ENCODE data around the gene CLPTM1L.

The CLPTM1L gene

GRCh38 chr5:1344975-1345838 lies at the start of gene CLPTM1L:
Gene CLPTM1L (minus strand): TSS chr5:1345099. CDS start chr5:1344841, 258 bp downstream.
- peak within 1 kb of the TSS; percentile 84 for H3K27ac ChIP-seq
- no peak for TF ChIP-seq CTCF (conservative IDR thresholded peaks at IDR 0.05)
- peak; percentile 91 for TF ChIP-seq ZFX (IDR thresholded peaks at IDR 0.05)

GRCh38 chr5:1393571-1394501 lies 48.9 kb upstream of the CLPTM1L start:
- no peak for TF ChIP-seq ZFX (IDR thresholded peaks at IDR 0.05)
- no peak for TF ChIP-seq CTCF (conservative IDR thresholded peaks at IDR 0.05)

GRCh38 chr5:1392801-1393565 lies 48.1 kb upstream of the CLPTM1L start:
- H3K27ac ChIP-seq = no peak overlapping the region
- TF ChIP-seq CTCF (conservative IDR thresholded peaks at IDR 0.05) (no peak), ZFX (IDR thresholded peaks at IDR 0.05) (no peak)

More at GRCh38 chr5:1393571-1394501, 48.9 kb upstream of the CLPTM1L start:
- no peak overlapping the region for H3K27ac ChIP-seq

GRCh38 chr5:1392261-1392660 lies 47.4 kb upstream of the CLPTM1L start:
- H3K27ac ChIP-seq = no peak overlapping the region
- TF ChIP-seq ZFX (IDR thresholded peaks at IDR 0.05) = no peak
- TF ChIP-seq CTCF (conservative IDR thresholded peaks at IDR 0.05) = no peak

GRCh38 chr5:1391691-1392090 lies 46.8 kb upstream of the CLPTM1L start:
- TF ChIP-seq ZFX (IDR thresholded peaks at IDR 0.05) = no peak
- no peak for TF ChIP-seq CTCF (conservative IDR thresholded peaks at IDR 0.05)
- H3K27ac ChIP-seq = no peak overlapping the region

GRCh38 chr5:1390861-1391600 lies 46.1 kb upstream of the CLPTM1L start:
- TF ChIP-seq ZFX (IDR thresholded peaks at IDR 0.05) (no peak), CTCF (conservative IDR thresholded peaks at IDR 0.05) (no peak)
- no peak overlapping the region for H3K27ac ChIP-seq

All from C4-2B (cell line).